Naive thymus-derived CD4-positive, alpha-beta T cell (primary cell): ENCODE data around the gene GSTM4. TPM values are rescaled to one million over a fixed set of nuclear protein-coding genes. Genes with fewer than 3 reads are reported as not detected.
"Not testable (repeated sequence)": the region's sequence is repeated elsewhere in the genome, so short reads cannot be mapped to it uniquely, and the experiment has no call there.

Experiments used
- ATAC-seq: fragments of 150-1000 bp; cut with Tn5 transposase; 2 replicates; pipeline ENCODE4 v1.10.0; 2021; ENCODE audit warnings: mild to moderate bottlenecking, moderate library complexity
- CTCF ChIA-PET: fragments of 350-600 bp; sonication (Branson Sonifier 250); formaldehyde crosslinking; loops from one replicate; lab custom pipeline; 2021; ENCODE audit warnings: antibody characterized with exemption; lab: Charles Lee
- POLR2A ChIA-PET: fragments of 350-600 bp; sonication (Branson Sonifier 250); formaldehyde crosslinking; loops from one replicate; lab custom pipeline; 2021; ENCODE audit warnings: antibody characterized with exemption, inconsistent platforms; lab: Charles Lee
- DNase-seq, 9 donors: peaks; one replicate each; pipeline versions ENCODE4 v3.0.0 to v3.0.0-alpha.2; 2020 to 2022; ENCODE audit warnings: mixed read lengths in 1 of 9
- H3K27ac ChIP-seq: one replicate; pipeline ENCODE4 v1.7.0; 2013; ENCODE audit warnings: mild to moderate bottlenecking, low read depth, low read length, moderate library complexity
- H3K27me3 ChIP-seq, 2 donors: one replicate each; pipeline ENCODE4 v1.7.0; 2013; ENCODE audit warnings: low read length in 2 of 2, mild to moderate bottlenecking in 2 of 2, moderate library complexity in 2 of 2; ENCODE audit not compliant: control insufficient read depth in 2 of 2, insufficient read depth in 2 of 2
- H3K36me3 ChIP-seq, 3 experiments: 1 replicate in 2 of 3; 2 replicates in 1 of 3; pipeline ENCODE4 v1.7.0; 2013; ENCODE audit warnings: low read length in 3 of 3, mild to moderate bottlenecking in 3 of 3, moderate library complexity in 1 of 3; ENCODE audit not compliant: insufficient read depth in 3 of 3, control insufficient read depth in 2 of 3
- H3K4me1 ChIP-seq, 2 donors: one replicate each; pipeline ENCODE4 v1.7.0; 2013; ENCODE audit warnings: low read length in 2 of 2, mild to moderate bottlenecking in 2 of 2, moderate library complexity in 1 of 2; ENCODE audit not compliant: control insufficient read depth in 2 of 2, insufficient read depth in 2 of 2
- H3K4me3 ChIP-seq: 2 replicates; pipeline ENCODE4 v1.7.0; 2013; ENCODE audit warnings: mild to moderate bottlenecking, low read length
- H3K9me3 ChIP-seq, 3 experiments: 1 replicate in 2 of 3; 2 replicates in 1 of 3; pipeline ENCODE4 v1.7.0; 2013; ENCODE audit warnings: low read length in 3 of 3; ENCODE audit not compliant: control insufficient read depth in 2 of 3
- H3K27ac Mint-ChIP-seq, 9 donors: one replicate each; pipeline ENCODE4 v1.8.0; 2020 to 2022; ENCODE audit warnings: mixed read lengths in 9 of 9, mild to moderate bottlenecking in 8 of 9, moderate library complexity in 5 of 9, inconsistent platforms in 2 of 9
- H3K27me3 Mint-ChIP-seq, 5 donors: one replicate each; pipeline ENCODE4 v1.8.0; 2021 to 2022; ENCODE audit warnings: mixed read lengths in 5 of 5, mild to moderate bottlenecking in 1 of 5
- H3K36me3 Mint-ChIP-seq, 5 donors: one replicate each; pipeline ENCODE4 v1.8.0; 2020 to 2022; ENCODE audit warnings: mixed read lengths in 5 of 5, mild to moderate bottlenecking in 3 of 5, inconsistent platforms in 1 of 5
- H3K4me1 Mint-ChIP-seq, 7 donors: one replicate each; pipeline ENCODE4 v1.8.0; 2020 to 2022; ENCODE audit warnings: mixed read lengths in 7 of 7, mild to moderate bottlenecking in 3 of 7, inconsistent platforms in 1 of 7
- H3K4me3 Mint-ChIP-seq, 10 donors: one replicate each; pipeline ENCODE4 v1.8.0; 2020 to 2022; ENCODE audit warnings: mild to moderate bottlenecking in 10 of 10, mixed read lengths in 10 of 10, moderate library complexity in 6 of 10, inconsistent platforms in 2 of 10
- H3K9me3 Mint-ChIP-seq, 11 donors: one replicate each; pipeline ENCODE4 v1.8.0; 2020 to 2022; ENCODE audit warnings: mixed read lengths in 11 of 11, mild to moderate bottlenecking in 4 of 11, inconsistent platforms in 1 of 11, moderate library complexity in 1 of 11
- intact Hi-C, 2 donors: fragments of 100-400 bp; cut with micrococcal nuclease; formaldehyde crosslinking; loops; one replicate each; pipeline ENCODE4 v1.15.1; 2023
- polyA plus RNA-seq, 2 donors: library from polyadenylated mRNA; unstranded; fragments of 300-500 nt; fragmentation: Illumina TruSeq; gene quantifications; one replicate each; pipeline ENCODE4 v1.2.3, GENCODE V29; 2021
- total RNA-seq, 6 experiments: library from RNA in 5 of 6; stranded (reverse) in 5 of 6; gene quantifications; 1 replicate in 5 of 6; 2 replicates in 1 of 6; pipeline ENCODE4 v1.2.3 and lab custom pipeline; 2021 to 2026

GSTM4 gene
- total and polyA plus RNA-seq, 7 experiments from 2014 or later: 3.1 to 28.4 (median 15.4) TPM

DNA sequence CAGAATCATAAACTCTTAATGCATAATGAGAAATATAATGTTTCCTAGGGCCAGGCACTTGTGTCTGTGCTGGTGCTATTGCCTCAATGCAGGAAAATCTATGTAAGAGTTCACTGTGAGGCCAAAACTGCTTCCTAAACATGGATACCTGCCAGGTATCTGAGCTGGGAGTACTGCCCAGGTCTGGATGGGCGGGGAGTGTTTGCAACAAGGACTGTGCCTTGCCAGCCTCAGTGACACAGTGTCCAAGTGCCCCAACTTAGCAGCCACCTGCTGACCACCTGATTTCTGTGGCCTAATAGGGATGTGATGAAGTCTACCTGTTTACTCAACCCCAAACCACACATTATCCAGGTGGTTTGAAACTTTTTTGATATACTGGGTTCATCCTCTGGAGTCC lies 29.5 kb downstream of the GSTM4 start:
- H3K27me3 ChIP-seq, POLR2A ChIA-PET, H3K27ac Mint-ChIP-seq, ATAC-seq, CTCF ChIA-PET, H3K4me1 ChIP-seq, H3K9me3 ChIP-seq, H3K27me3 Mint-ChIP-seq, H3K36me3 ChIP-seq, H3K4me3 Mint-ChIP-seq, DNase-seq, H3K27ac ChIP-seq, H3K9me3 Mint-ChIP-seq, H3K4me3 ChIP-seq: not testable (repeated sequence)
- intact Hi-C loops: loop anchor here in 1 of 2 donors (5.0 kb wide), 1 partner anchor 138 kb away; the partner anchor contains the start of gene GNAI3
- peaks cover 0 to 12% (median 6%) of the 10 kb centered on the region in 5 donors for H3K36me3 Mint-ChIP-seq
- H3K4me1 Mint-ChIP-seq: peaks cover 0 to 22% (median 8%) of the 10 kb centered on the region in 7 donors

DNA sequence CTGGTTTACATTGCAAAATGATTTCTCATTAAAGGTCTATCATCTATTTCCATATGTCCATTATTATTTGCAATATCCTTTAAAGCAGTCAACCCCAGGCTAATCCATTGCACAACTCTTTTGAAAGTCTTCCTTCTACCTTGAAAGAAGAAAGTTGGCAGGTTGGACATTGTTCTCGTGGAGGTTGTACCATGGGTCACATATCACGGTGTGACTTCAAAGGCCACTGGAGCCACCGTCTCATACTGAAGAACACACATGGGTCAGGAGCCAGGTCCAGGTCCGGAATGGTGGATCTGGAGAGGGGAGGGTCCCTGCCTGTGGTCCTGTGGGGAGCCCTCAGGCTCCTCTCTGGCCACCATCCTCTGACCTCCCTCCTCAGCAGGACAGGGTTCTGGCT lies 30.0 kb downstream of the GSTM4 start:
- POLR2A ChIA-PET, H3K27ac ChIP-seq, H3K9me3 Mint-ChIP-seq, DNase-seq, H3K27me3 ChIP-seq, ATAC-seq, H3K27ac Mint-ChIP-seq, H3K27me3 Mint-ChIP-seq, H3K4me1 ChIP-seq, H3K36me3 ChIP-seq, CTCF ChIA-PET, H3K4me3 Mint-ChIP-seq, H3K4me3 ChIP-seq, H3K9me3 ChIP-seq: not testable (repeated sequence)
- intact Hi-C loops: loop anchor here in 1 of 2 donors (2.0 to 5.0 kb wide), 5 partner anchors 17 to 349 kb away; partner anchors contain the start of genes GNAI3, GSTM2, GSTM3 and STRIP1
- Mint-ChIP-seq H3K36me3 (peaks cover 0 to 13% (median 10%) of the 10 kb centered on the region in 5 donors), H3K4me1 (peaks cover 0 to 27% (median 8%) of the 10 kb centered on the region in 7 donors)

DNA sequence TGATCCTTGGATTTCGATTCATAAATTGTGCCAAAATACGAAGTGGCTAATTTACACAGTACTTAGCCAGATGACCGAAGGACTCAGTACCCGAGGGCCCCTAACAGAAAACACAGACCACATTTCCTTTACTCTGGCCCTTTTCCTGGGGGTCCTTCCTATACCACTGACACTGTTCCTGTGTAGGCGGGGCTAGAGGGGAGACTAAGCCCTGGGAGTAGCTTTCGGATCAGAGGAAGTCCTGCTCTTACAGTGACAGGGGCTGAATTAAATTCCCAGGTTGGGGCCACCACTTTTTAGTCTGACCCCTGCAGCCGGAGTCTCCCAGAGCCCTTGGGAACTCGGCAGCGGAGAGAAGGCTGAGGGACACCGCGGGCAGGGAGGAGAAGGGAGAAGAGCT lies 31.2 kb downstream of the GSTM4 start:
- peaks cover 0 to 27% (median 8%) of the 10 kb centered on the region in 7 donors for H3K4me1 Mint-ChIP-seq
- H3K4me3 ChIP-seq, H3K9me3 ChIP-seq, H3K27me3 ChIP-seq, H3K27me3 Mint-ChIP-seq, DNase-seq, H3K4me1 ChIP-seq, H3K9me3 Mint-ChIP-seq, H3K36me3 ChIP-seq, POLR2A ChIA-PET, ATAC-seq, CTCF ChIA-PET: not testable (repeated sequence)
- intact Hi-C loops: loop anchor here in 1 of 2 donors (2.0 to 5.0 kb wide), 5 partner anchors 18 to 348 kb away; partner anchors contain the start of genes GNAI3, GSTM2, GSTM3 and STRIP1
- H3K27ac Mint-ChIP-seq: peak overlapping the region in 6 of 9 donors; percentile 88 to 96 (median 94)
- H3K27ac ChIP-seq: peak overlapping the region; percentile 53
- H3K36me3 Mint-ChIP-seq: peaks cover 0 to 16% (median 13%) of the 10 kb centered on the region in 5 donors
- peak overlapping the region in 7 of 10 donors; percentile 81 to 99 (median 90) for H3K4me3 Mint-ChIP-seq

DNA sequence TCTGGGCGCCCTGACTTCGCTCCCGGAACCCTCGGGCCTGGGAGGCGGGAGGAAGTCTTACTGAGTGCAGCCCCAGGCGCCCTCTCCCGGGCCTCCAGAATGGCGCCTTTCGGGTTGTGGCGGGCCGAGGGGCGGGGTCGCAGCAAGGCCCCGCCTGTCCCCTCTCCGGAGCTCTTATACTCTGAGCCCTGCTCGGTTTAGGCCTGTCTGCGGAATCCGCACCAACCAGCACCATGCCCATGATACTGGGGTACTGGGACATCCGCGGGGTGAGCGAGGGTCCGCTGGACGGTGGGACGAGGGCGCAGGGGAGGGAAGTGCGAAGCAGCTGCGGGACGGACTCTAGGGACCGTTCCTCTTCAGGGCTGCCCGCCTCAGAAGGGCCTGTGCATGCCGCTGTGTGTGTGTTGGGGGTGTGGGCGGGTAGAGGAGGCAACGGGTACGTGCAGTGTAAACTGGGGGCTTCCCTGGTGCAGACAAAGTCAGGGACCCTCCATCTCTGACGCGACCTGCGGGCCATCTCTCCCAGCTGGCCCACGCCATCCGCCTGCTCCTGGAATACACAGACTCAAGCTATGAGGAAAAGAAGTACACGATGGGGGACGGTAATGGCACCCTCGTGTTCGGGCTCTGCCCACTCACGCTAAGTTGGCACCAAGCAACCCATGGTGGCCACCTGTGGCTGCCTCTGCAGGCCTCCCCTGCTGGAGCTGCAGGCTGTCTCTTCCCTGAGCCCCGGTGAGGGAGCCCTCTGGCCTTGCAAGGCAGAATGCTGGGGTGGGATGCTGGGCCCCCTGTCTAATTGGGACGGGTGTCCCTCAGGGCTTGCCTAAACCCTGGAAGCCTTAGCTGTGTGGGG lies 32.0 kb downstream of the GSTM4 start, which contains the start of gene GSTM1:
Gene GSTM1 (plus strand): TSS at position 177 of the 859 bp plus-strand sequence. CDS start 57 bp downstream, at position 234.
- ChIA-PET CTCF (no interaction called here), POLR2A (no interaction called here)
- DNase-seq (peak in 5 of 9 donors; percentile 74 to 89 (median 82)), ATAC-seq (no peak)
- peak within 1 kb of the TSS; percentile 70 for H3K27ac ChIP-seq
- Mint-ChIP-seq H3K4me3 (peak within 1 kb of the TSS in 7 of 10 donors; percentile 81 to 99 (median 90)), H3K4me1 (peaks cover 0 to 27% (median 8%) of the 10 kb centered on the region in 7 donors), H3K27me3 (no peaks in the 10 kb centered on the region), H3K36me3 (peaks cover 0 to 16% (median 13%) of the 10 kb centered on the region in 5 donors), H3K9me3 (peaks cover 0 to 6% (median 0%) of the 10 kb centered on the region in 11 donors), H3K27ac (peak within 1 kb of the TSS in 6 of 9 donors; percentile 88 to 96 (median 94))
- no peaks in the 10 kb centered on the region for H3K9me3 ChIP-seq
- H3K36me3 ChIP-seq: no peaks in the 10 kb centered on the region
- intact Hi-C loops: loop anchor here in 1 of 2 donors (2.0 to 5.0 kb wide), 6 partner anchors 19 to 347 kb away; partner anchors contain the start of genes GNAI3, GSTM2, GSTM3 and STRIP1
- no peak within 1 kb of the TSS for H3K4me3 ChIP-seq
- H3K4me1 ChIP-seq: no peaks in the 10 kb centered on the region
- H3K27me3 ChIP-seq: no peaks in the 10 kb centered on the region

DNA sequence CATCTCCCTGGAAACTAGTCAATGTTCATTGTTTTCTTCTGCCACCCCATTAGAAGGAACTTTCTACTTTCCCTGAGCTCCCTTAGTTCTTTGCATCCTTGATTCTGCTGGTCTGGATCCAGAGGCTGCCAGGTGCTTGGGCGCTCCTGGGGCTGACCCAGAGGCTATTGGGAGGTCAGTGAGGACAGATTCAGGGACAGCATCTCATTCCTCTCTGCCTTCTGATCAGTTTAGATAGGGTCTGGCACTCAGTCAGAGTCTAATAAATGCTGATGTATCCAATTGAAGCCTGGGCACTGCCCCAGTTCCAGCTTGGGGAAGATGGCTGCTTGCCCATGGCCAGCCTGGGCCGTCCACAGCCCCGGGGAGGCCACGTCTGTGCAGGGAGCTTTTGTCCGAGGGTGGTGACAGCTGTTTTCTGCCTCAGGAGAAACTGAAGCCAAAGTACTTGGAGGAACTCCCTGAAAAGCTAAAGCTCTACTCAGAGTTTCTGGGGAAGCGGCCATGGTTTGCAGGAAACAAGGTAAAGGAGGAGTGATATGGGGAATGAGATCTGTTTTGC lies 34.0 kb downstream of the GSTM4 start:
- no peak overlapping the region for H3K4me3 ChIP-seq
- peak overlapping the region in 3 of 9 donors; percentile 36 to 78 (median 64) for H3K27ac Mint-ChIP-seq
- DNase-seq (no peak), ATAC-seq (no peak)
- intact Hi-C loops: loop anchor here in 1 of 2 donors (2.0 to 5.0 kb wide), 2 partner anchors 83 to 143 kb away; partner anchors contain the start of gene GNAI3
- peak overlapping the region in 5 of 10 donors; percentile 2 to 89 (median 51) for H3K4me3 Mint-ChIP-seq
- H3K4me1 ChIP-seq: no peaks in the 10 kb centered on the region
- CTCF ChIA-PET: no interaction called here
- H3K9me3 Mint-ChIP-seq: peaks cover 0 to 3% (median 0%) of the 10 kb centered on the region in 11 donors
- peaks cover 0 to 16% (median 10%) of the 10 kb centered on the region in 5 donors for H3K36me3 Mint-ChIP-seq
- H3K4me1 Mint-ChIP-seq: peaks cover 0 to 27% (median 8%) of the 10 kb centered on the region in 7 donors
- H3K27me3 ChIP-seq: no peaks in the 10 kb centered on the region
- no peak overlapping the region for H3K27ac ChIP-seq
- H3K36me3 ChIP-seq: no peaks in the 10 kb centered on the region
- no peaks in the 10 kb centered on the region for H3K9me3 ChIP-seq
- POLR2A ChIA-PET: no interaction called here
- no peaks in the 10 kb centered on the region for H3K27me3 Mint-ChIP-seq

DNA sequence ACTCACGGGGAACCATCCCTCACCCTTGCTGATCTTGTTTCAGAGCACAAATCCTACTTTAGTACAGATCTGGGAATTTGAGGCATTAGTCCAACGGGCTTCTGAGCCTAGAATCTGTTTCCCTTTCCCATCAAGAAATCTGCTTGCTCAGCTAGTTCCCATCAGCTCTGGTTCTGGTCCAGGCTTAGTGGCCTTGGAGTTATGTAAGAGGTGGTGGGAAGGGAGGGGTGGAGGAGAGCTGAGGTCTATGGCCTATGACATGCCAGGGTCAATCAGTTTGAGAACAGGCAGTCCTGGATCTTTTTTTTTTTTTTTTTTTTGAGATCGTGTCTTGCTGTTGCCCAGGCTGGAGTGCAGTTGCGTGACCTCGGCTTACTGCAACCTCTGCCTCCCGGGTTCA lies 35.9 kb downstream of the GSTM4 start:
- H3K9me3 ChIP-seq: no peaks in the 10 kb centered on the region
- POLR2A ChIA-PET: no interaction called here
- CTCF ChIA-PET: no interaction called here

More for the DNA sequence above, 35.9 kb downstream of the GSTM4 start:
- no peaks in the 10 kb centered on the region for H3K4me1 ChIP-seq
- Mint-ChIP-seq H3K4me1 (peaks cover 0 to 27% (median 8%) of the 10 kb centered on the region in 7 donors), H3K9me3 (no peaks in the 10 kb centered on the region), H3K36me3 (peaks cover 0 to 15% (median 8%) of the 10 kb centered on the region in 5 donors), H3K27ac (no peak overlapping the region), H3K27me3 (no peaks in the 10 kb centered on the region), H3K4me3 (no peak overlapping the region)
- H3K36me3 ChIP-seq: no peaks in the 10 kb centered on the region
- intact Hi-C loops: no loop called here
- no peak for ATAC-seq
- no peaks in the 10 kb centered on the region for H3K27me3 ChIP-seq
- H3K4me3 ChIP-seq: no peak overlapping the region
- H3K27ac ChIP-seq: no peak overlapping the region
- DNase-seq: no peak
